ENCODE measurements around the gene ZNF578.

DNA sequence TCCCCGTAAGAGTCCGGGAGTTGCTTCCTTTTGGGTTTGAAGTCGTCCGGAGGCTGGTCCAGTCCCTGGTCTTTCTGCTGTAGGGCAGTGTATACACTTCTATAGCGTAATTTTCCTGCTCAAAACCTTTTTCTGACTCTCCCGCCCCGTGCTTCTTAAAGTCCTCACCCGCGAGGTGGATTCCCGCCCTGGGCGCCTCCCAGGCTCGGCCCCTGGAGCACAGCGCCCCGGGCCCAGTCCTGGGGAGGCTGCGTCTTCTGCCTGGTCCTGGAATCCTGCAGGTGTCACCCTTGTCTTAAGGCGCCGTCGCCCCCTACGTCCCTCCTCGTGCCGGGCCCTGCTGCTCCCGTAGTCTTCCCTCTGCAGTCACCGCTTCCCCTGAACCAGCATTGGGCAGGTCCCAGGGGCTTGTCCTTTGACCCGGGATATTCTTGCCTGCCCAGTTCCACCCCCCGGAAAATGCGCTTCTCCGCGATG is 39.7 kb downstream of the ZNF578 start:
- TF ChIP-seq, protein P1, sequence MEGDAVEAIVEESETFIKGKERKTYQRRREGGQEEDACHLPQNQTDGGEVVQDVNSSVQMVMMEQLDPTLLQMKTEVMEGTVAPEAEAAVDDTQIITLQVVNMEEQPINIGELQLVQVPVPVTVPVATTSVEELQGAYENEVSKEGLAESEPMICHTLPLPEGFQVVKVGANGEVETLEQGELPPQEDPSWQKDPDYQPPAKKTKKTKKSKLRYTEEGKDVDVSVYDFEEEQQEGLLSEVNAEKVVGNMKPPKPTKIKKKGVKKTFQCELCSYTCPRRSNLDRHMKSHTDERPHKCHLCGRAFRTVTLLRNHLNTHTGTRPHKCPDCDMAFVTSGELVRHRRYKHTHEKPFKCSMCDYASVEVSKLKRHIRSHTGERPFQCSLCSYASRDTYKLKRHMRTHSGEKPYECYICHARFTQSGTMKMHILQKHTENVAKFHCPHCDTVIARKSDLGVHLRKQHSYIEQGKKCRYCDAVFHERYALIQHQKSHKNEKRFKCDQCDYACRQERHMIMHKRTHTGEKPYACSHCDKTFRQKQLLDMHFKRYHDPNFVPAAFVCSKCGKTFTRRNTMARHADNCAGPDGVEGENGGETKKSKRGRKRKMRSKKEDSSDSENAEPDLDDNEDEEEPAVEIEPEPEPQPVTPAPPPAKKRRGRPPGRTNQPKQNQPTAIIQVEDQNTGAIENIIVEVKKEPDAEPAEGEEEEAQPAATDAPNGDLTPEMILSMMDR (IDR thresholded peaks at IDR 0.05): no peak
- no peak for TF ChIP-seq POLR2A (IDR thresholded peaks at IDR 0.05)

All from ovary (tissue), 3 donors.